Measurements from ENCODE around the gene ASXL1.

GRCh38 chr20:32464401-32465091 is 106.4 kb downstream of the ASXL1 start:
- TF ChIP-seq CTCF (IDR thresholded peaks at IDR 0.05) (no peak), POLR2A (IDR thresholded peaks at IDR 0.05) (no peak)
